ENCODE results near the gene KBTBD12.

DNA sequence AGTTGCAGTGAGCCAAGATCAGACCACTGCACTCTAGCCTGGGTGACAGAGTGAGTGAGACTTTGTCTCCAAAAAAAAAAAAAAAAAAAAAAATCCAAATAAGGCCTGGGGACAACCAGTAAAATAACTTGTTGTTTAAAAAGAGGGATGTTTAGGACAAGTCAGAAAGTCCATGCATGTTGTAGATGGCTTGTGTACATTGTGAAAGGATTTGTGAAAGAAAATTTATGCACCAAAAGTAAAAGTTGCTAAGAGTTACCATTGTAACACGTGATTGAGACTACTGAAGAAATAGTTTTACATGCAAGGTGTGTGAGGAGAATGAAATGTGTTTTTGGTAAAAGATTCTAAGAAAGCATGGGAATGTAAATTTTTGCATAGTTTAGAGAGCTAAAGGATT, 101.5 kb downstream of the KBTBD12 start:
- TF ChIP-seq, protein P1, sequence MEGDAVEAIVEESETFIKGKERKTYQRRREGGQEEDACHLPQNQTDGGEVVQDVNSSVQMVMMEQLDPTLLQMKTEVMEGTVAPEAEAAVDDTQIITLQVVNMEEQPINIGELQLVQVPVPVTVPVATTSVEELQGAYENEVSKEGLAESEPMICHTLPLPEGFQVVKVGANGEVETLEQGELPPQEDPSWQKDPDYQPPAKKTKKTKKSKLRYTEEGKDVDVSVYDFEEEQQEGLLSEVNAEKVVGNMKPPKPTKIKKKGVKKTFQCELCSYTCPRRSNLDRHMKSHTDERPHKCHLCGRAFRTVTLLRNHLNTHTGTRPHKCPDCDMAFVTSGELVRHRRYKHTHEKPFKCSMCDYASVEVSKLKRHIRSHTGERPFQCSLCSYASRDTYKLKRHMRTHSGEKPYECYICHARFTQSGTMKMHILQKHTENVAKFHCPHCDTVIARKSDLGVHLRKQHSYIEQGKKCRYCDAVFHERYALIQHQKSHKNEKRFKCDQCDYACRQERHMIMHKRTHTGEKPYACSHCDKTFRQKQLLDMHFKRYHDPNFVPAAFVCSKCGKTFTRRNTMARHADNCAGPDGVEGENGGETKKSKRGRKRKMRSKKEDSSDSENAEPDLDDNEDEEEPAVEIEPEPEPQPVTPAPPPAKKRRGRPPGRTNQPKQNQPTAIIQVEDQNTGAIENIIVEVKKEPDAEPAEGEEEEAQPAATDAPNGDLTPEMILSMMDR (conservative IDR thresholded peaks at IDR 0.05 in 1 of 2, IDR thresholded peaks at IDR 0.05 in 1 of 2; ENCODE audit: low read depth in 1 of 2, low read length in 2 of 2): no peak
- TF ChIP-seq EZH2 (IDR thresholded peaks at IDR 0.05; ENCODE audit: low read length, missing control alignments): no peak

All from fibroblast of lung (primary cell).